MCF 10A (cell line): ENCODE data around the gene ACSBG1. TPM values are rescaled to one million over a fixed set of nuclear protein-coding genes. Genes with fewer than 3 reads are reported as not detected.
"Not testable (repeated sequence)": the region's sequence is repeated elsewhere in the genome, so short reads cannot be mapped to it uniquely, and the experiment has no call there.

Experiments used
- BruUV-seq: library from RNA; stranded (reverse); fragments of 400-500 nt; replicated peaks from 2 replicates; lab custom pipeline; 2021; lab: Mats Ljungman, UMichigan
- CTCF ChIA-PET: fragments of 300-600 bp; sonication (Branson Sonifier 250); formaldehyde crosslinking; extraction: SDS; loops from one replicate; lab custom pipeline; 2021; ENCODE audit warnings: antibody characterized with exemption, inconsistent platforms; lab: Yijun Ruan, JAX
- POLR2A ChIA-PET: fragments of 300-600, 350-650 bp; sonication (Branson Sonifier 250); formaldehyde crosslinking; extraction: SDS; loops from one replicate; lab custom pipeline; 2020; ENCODE audit warnings: antibody characterized with exemption, inconsistent platforms; lab: Yijun Ruan, JAX
- DNase-seq: peaks from one replicate; pipeline ENCODE4 v3.0.0-alpha.2; 2018; ENCODE audit not compliant: unreplicated experiment
- H3K27ac Mint-ChIP-seq: one replicate; pipeline ENCODE4 v1.8.0; 2022; ENCODE audit warnings: mild to moderate bottlenecking, low read depth, mixed read lengths; ENCODE audit not compliant: unreplicated experiment
- H3K27me3 Mint-ChIP-seq: one replicate; pipeline ENCODE4 v1.8.0; 2022; ENCODE audit warnings: mixed read lengths; ENCODE audit not compliant: insufficient read depth, unreplicated experiment
- H3K36me3 Mint-ChIP-seq: one replicate; pipeline ENCODE4 v1.8.0; 2022; ENCODE audit warnings: mild to moderate bottlenecking, moderate library complexity, mixed read lengths; ENCODE audit not compliant: insufficient read depth, unreplicated experiment
- H3K4me1 Mint-ChIP-seq: one replicate; pipeline ENCODE4 v1.8.0; 2022; ENCODE audit warnings: mixed read lengths; ENCODE audit not compliant: insufficient read depth, unreplicated experiment
- H3K4me3 Mint-ChIP-seq: one replicate; pipeline ENCODE4 v1.8.0; 2022; ENCODE audit warnings: mild to moderate bottlenecking, moderate library complexity, mixed read lengths; ENCODE audit not compliant: unreplicated experiment
- H3K9me3 Mint-ChIP-seq: one replicate; pipeline ENCODE4 v1.8.0; 2022; ENCODE audit warnings: mixed read lengths; ENCODE audit not compliant: unreplicated experiment
- CTCF ChIP-seq: fragments of 200-600 bp; IDR thresholded peaks from one replicate; pipeline ENCODE4 v1.8.0; 2022; ENCODE audit warnings: antibody characterized with exemption, mild to moderate bottlenecking; ENCODE audit not compliant: unreplicated experiment
- intact Hi-C: fragments of 100-400 bp; cut with micrococcal nuclease; formaldehyde crosslinking; loops from 2 replicates; pipeline ENCODE4 v1.14.1; 2022
- total RNA-seq: library from RNA; stranded (reverse); gene quantifications from 2 replicates; pipeline ENCODE4 v1.2.3, GENCODE V29; 2022

ACSBG1 gene
- total RNA-seq, 1 experiment from 2014 or later: not detected

DNA sequence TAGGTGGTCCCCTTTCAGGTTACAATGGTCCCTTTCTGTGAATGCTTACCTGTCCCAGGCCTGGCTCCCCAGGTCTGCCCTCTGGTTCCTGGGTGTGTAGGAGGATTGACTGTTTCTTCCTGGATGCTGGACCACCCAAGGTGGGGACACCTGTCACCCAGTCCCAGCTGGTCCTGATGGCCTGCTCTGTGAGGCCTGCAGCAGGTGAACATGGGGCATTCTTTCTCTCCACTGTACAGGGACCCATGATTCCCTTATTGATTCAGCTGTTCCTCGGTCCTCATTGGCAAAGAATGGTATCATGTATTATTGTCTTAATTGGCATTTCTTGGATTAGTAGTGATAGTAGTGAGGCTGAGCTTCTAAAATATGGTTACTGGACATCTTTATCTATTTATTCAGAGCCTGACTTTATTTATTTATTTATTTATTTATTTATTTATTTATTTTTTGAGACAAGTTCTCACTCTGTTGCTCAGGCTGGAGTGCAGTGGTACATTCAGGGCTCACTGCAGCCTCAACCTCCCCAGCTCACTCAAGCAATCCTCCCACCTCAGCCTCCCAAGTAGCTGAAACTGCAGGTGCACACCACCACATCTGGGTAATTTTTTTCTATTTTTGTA lies 21.2 kb upstream of the ACSBG1 start:
- POLR2A ChIA-PET: interaction anchor here (0.6 to 0.7 kb wide), 2 partner anchors 25 to 29 kb away, joined by 3 to 4 read pairs; no protein-coding TSS in a partner anchor

DNA sequence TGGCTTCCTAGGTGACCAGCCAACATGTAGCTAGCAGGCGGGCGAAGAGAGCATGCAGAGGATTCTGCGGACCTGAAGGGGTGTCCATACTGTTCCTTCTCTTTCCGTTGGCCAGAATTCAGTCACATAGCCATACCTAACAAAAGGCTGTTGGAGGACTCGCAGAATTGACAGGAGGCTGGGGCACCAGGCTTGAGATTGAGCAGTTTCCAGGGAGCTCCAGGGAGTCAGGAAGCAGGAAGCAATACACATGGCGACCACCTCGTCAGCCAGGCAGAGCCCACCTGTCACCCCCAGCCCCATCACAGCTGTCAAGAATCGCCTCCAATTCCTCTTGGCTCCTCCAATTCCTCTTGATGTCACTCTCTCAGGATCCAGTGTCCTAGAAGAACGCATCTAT lies 16.8 kb upstream of the ACSBG1 start:
- TF ChIP-seq CTCF: no peak
- no TSS peak for BruUV-seq
- intact Hi-C loops: no loop called here
- Mint-ChIP-seq H3K27me3 (no peaks in the 10 kb centered on the region), H3K4me3 (no peak overlapping the region), H3K27ac (no peak overlapping the region), H3K4me1 (no peaks in the 10 kb centered on the region), H3K9me3 (no peaks in the 10 kb centered on the region), H3K36me3 (no peaks in the 10 kb centered on the region)
- POLR2A ChIA-PET: no interaction called here
- DNase-seq: no peak
- CTCF ChIA-PET: interaction anchor here (1.3 kb wide), 1 partner anchor 143 kb away, joined by 4 read pairs; no protein-coding TSS in a partner anchor

More for the DNA sequence above, 21.2 kb upstream of the ACSBG1 start:
- H3K4me3 Mint-ChIP-seq: no peak overlapping the region
- H3K27ac Mint-ChIP-seq: no peak overlapping the region
- H3K27me3 Mint-ChIP-seq: peaks cover 8% of the 10 kb centered on the region
- no TSS peak for BruUV-seq
- no peak for TF ChIP-seq CTCF
- H3K9me3 Mint-ChIP-seq: no peaks in the 10 kb centered on the region
- H3K4me1 Mint-ChIP-seq: no peaks in the 10 kb centered on the region
- peaks cover 5% of the 10 kb centered on the region for H3K36me3 Mint-ChIP-seq
- CTCF ChIA-PET: interaction anchor here (0.6 to 1.8 kb wide), 4 partner anchors 13 to 289 kb away, joined by 4 to 10 read pairs (median 4); no protein-coding TSS in a partner anchor
- no peak for DNase-seq
- intact Hi-C loops: no loop called here

DNA sequence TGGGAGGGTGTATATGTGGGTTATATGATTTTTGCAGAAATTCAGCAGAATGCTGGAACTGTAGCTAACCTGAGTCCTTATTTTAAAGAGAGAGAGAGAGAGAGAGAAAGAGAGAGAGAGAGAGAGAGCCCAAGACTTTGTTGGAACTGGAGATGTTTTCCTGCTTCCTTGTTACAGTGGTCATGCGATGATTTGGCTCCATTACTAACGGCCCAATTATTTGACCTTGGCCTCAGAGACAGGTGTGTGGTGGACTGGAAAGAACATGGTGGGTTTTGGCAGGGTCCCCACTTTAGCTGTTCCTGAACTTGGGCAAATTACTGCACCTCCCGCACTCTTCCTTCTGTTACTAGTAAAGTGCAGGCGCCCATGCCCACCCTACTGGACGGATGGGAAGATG lies 14.8 kb upstream of the ACSBG1 start:
- no peaks in the 10 kb centered on the region for H3K27me3 Mint-ChIP-seq
- no peaks in the 10 kb centered on the region for H3K4me1 Mint-ChIP-seq
- no TSS peak for BruUV-seq
- ChIA-PET CTCF (interaction anchor here (0.6 to 1.4 kb wide), 2 partner anchors 9 to 461 kb away, joined by 3 to 7 read pairs; no protein-coding TSS in a partner anchor), POLR2A (no interaction called here)
- H3K4me3 Mint-ChIP-seq: no peak overlapping the region
- H3K9me3 Mint-ChIP-seq: no peaks in the 10 kb centered on the region
- TF ChIP-seq CTCF: no peak
- H3K36me3 Mint-ChIP-seq: no peaks in the 10 kb centered on the region
- no peak overlapping the region for H3K27ac Mint-ChIP-seq
- DNase-seq: no peak
- intact Hi-C loops: no loop called here

- ChIA-PET POLR2A (no interaction called here), CTCF (interaction anchor here (0.5 to 0.8 kb wide), 3 partner anchors 71 to 288 kb away, joined by 3 to 4 read pairs (median 3); no protein-coding TSS in a partner anchor)
- BruUV-seq: no TSS peak
- H3K4me1 Mint-ChIP-seq: peaks cover 5% of the 10 kb centered on the region
- H3K9me3 Mint-ChIP-seq: no peaks in the 10 kb centered on the region
- TF ChIP-seq CTCF: no peak
- no peak overlapping the region for H3K27ac Mint-ChIP-seq
- no peaks in the 10 kb centered on the region for H3K36me3 Mint-ChIP-seq
- no peak for DNase-seq
- intact Hi-C loops: no loop called here
- H3K27me3 Mint-ChIP-seq: no peaks in the 10 kb centered on the region
- no peak overlapping the region for H3K4me3 Mint-ChIP-seq
Observed at GRCh38 chr15:78247911-78248310, 13.5 kb upstream of the ACSBG1 start.

DNA sequence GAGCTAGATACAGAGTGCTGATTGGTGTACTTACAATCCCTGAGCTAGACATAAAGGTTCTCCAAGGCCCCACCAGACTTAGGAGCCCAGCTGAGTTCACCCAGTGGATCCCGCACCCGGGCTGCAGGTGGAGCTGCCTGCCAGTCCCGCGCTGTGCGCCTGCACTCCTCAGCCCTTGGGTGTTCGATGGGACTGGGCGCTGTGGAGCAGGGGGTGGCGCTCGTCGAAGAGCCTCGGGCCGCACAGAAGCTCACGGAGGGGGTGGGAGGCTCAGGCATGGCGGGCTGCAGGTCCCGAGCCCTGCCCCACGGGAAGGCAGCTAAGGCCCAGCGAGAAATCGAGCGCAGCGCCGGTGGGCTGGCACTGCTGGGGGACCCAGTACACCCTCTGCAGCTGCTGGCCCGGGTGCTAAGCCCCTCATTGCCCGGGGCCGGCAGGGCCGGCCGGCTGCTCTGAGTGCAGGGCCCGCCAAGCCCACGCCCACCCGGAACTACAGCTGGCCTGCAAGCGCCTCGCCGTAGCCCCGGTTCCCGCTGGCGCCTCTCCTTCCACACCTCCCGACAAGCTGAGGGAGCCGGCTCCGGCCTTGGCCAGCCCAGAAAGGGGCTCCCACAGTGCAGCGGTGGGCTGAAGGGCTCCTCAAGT lies 11.7 kb upstream of the ACSBG1 start:
- not testable (repeated sequence) for H3K36me3 Mint-ChIP-seq

GRCh38 chr15:78245392-78245791 lies 11.0 kb upstream of the ACSBG1 start:
- DNase-seq, H3K9me3 Mint-ChIP-seq, POLR2A ChIA-PET, H3K4me3 Mint-ChIP-seq, H3K27me3 Mint-ChIP-seq, H3K27ac Mint-ChIP-seq, intact Hi-C loops, H3K4me1 Mint-ChIP-seq, BruUV-seq, H3K36me3 Mint-ChIP-seq: not testable (repeated sequence)
- CTCF ChIA-PET: interaction anchor here (0.8 to 10.7 kb wide), 6 partner anchors 16 to 279 kb away, joined by 3 to 173 read pairs (median 6); no protein-coding TSS in a partner anchor

More for the DNA sequence above, 11.7 kb upstream of the ACSBG1 start:
- H3K9me3 Mint-ChIP-seq, DNase-seq, intact Hi-C loops, BruUV-seq, H3K27me3 Mint-ChIP-seq, H3K4me3 Mint-ChIP-seq, H3K27ac Mint-ChIP-seq, H3K4me1 Mint-ChIP-seq: not testable (repeated sequence)
- ChIA-PET CTCF (interaction anchor here (0.7 to 10.7 kb wide), 4 partner anchors 16 to 286 kb away, joined by 3 to 173 read pairs (median 22); no protein-coding TSS in a partner anchor), POLR2A (interaction anchor here (0.6 kb wide), 1 partner anchor 55 kb away, joined by 3 read pairs; no protein-coding TSS in a partner anchor)
